ENCODE results near the gene PPL.
"Not testable (repeated sequence)": the region's sequence is repeated elsewhere in the genome, so short reads cannot be mapped to it uniquely, and the experiment has no call there.

The PPL gene

DNA sequence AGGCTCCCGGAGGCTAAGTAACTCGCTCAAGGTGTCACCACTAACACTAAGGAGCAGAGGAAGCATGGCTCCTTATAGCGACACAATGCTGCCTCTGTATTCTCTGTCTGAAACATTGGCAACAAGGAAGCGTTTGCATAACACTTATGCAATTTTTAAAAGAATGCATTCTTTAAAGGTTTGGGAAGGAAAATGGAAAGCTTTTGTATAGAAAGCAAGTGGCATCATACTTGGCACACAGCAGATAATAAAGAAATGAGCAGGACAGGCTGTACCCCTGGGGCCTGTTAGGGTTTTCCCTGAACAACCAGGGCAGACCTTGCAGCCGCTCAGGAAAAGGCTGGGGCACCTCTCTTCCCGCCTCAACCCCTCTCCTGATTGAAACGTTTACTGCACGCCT lies 36.9 kb downstream of the PPL start:
- Histone ChIP-seq H3K9me3 (ENCODE audit: low read depth, low read length) (no peaks in the 10 kb centered on the region), H3K9ac (ENCODE audit: insufficient read length) (no peak overlapping the region), H3K4me3 (no peak overlapping the region), H3K36me3 (ENCODE audit: insufficient read depth, low read length) (no peaks in the 10 kb centered on the region), H3K27ac (no peak overlapping the region)
- TF ChIP-seq POLR2AphosphoS5 (IDR thresholded peaks at IDR 0.05; ENCODE audit: borderline replicate concordance, low read depth, low read length) (no peak), FOXP2 (optimal IDR thresholded peaks at IDR 0.05; ENCODE audit: control extremely low read depth, extremely low read length, insufficient read depth) (no peak), EZH2 (IDR thresholded peaks at IDR 0.05) (no peak)
- DNase-seq (ENCODE audit: low read depth, low spot score): no peak

DNA sequence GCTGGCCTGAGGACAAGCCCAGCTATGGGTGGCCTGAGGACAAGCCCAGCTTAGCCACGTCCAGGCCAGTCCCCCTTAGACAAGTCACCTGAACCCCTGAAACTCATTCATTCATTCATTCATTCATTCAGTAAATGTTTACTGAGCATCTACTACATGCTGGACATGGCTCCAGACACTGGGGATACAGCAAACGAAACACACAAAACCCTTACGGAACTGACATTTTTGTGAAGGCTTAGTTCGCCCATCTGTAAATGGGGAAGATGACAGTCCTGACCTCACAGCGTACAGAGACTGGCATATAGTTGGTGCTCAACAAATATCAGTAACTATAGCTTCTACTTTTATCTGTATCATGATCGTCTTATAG lies 37.5 kb downstream of the PPL start:
- DNase-seq (ENCODE audit: low read depth, low spot score): no peak

DNA sequence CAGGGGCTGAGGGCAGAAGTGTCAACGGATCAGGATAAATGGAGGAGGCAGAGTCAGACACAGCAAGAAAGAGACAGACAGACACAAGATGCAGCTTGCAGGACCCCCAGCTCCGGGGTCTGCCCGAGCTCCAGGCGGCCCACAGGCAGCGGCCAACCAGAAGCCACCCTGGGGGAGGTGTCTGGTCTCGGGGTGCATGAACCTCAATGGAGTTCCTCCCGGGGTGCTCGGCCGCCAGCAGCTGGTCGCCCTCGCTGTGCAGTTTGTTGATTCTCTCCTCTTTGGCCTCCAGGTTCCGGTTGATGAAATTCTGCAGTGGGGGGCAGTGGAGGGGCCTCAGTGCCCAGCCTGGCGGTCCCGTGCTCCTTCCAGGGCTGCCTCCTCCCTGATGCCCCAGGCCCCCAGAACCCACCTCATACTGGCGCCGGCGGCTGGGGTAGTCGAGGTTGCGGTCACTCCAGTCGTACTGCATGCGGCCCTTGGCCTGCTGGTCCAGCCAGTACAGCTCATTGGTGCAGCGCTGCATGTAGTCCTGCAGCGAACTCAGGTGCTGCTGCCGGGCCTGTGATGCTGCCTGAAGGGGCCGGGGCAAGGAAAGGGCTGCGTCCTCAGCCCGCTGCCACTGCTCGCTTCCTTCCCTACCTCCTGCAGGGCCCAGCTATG lies 38.0 kb downstream of the PPL start:
- H3K27ac ChIP-seq: no peak overlapping the region
- DNase-seq (ENCODE audit: low read depth, low spot score): no peak
- no peak for TF ChIP-seq FOXP2 (optimal IDR thresholded peaks at IDR 0.05; ENCODE audit: control extremely low read depth, extremely low read length, insufficient read depth)
- TF ChIP-seq POLR2AphosphoS5 (IDR thresholded peaks at IDR 0.05; ENCODE audit: borderline replicate concordance, low read depth, low read length): no peak
- TF ChIP-seq EZH2 (IDR thresholded peaks at IDR 0.05): no peak
- no peak overlapping the region for H3K9ac ChIP-seq (ENCODE audit: insufficient read length)
- H3K4me3 ChIP-seq: no peak overlapping the region
- H3K36me3 ChIP-seq (ENCODE audit: insufficient read depth, low read length): no peaks in the 10 kb centered on the region
- no peaks in the 10 kb centered on the region for H3K9me3 ChIP-seq (ENCODE audit: low read depth, low read length)

More for the DNA sequence above, 37.5 kb downstream of the PPL start:
- Histone ChIP-seq H3K9me3 (ENCODE audit: low read depth, low read length) (no peaks in the 10 kb centered on the region), H3K9ac (ENCODE audit: insufficient read length) (no peak overlapping the region), H3K27ac (no peak overlapping the region), H3K36me3 (ENCODE audit: insufficient read depth, low read length) (no peaks in the 10 kb centered on the region), H3K4me3 (no peak overlapping the region)
- TF ChIP-seq POLR2AphosphoS5 (IDR thresholded peaks at IDR 0.05; ENCODE audit: borderline replicate concordance, low read depth, low read length) (no peak), FOXP2 (optimal IDR thresholded peaks at IDR 0.05; ENCODE audit: control extremely low read depth, extremely low read length, insufficient read depth) (no peak), EZH2 (IDR thresholded peaks at IDR 0.05) (no peak)

DNA sequence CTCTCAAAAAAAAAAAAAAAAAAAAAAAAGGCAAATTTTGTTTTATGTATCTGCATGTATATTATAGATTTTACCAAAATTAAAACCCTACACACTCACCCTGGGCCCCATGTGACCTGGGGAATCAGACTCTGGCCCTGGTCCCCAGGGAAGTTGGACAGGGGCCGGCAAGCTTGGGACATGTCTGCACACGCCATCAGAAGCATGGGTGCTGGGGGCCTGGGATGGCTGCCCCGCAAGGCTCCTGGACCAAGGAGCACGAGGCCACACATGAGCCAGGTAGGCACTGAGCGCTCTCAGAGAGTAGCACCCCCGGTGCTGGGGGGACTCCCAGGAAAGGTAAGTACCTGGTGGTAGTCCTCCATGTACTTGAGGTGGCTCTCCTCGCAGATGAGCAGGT lies 39.6 kb downstream of the PPL start:
- DNase-seq (ENCODE audit: low read depth, low spot score): no peak
- Histone ChIP-seq H3K36me3 (ENCODE audit: insufficient read depth, low read length) (no peaks in the 10 kb centered on the region), H3K9ac (ENCODE audit: insufficient read length) (no peak overlapping the region), H3K9me3 (ENCODE audit: low read depth, low read length) (no peaks in the 10 kb centered on the region), H3K4me3 (no peak overlapping the region), H3K27ac (no peak overlapping the region)
- TF ChIP-seq POLR2AphosphoS5 (IDR thresholded peaks at IDR 0.05; ENCODE audit: borderline replicate concordance, low read depth, low read length) (no peak), FOXP2 (optimal IDR thresholded peaks at IDR 0.05; ENCODE audit: control extremely low read depth, extremely low read length, insufficient read depth) (no peak), EZH2 (IDR thresholded peaks at IDR 0.05) (no peak)

DNA sequence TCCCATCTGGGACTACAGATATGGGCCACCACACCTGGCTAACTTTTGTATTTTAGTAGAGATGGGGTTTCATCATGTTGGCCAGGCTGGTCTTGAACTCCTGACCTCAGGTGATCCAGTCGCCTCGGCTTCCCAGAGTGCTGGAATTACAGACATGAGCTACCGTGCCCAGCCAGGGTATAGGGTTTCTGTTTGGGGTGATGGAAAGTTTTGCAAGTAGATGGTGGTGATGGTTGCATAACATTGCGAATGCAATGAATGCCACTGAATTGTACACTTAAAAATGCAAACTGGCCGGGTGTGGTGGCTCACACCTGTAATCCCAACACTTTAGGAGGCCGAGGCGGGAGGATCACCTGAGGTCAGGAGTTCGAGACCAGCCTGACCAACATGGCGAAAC lies 40.2 kb downstream of the PPL start:
- not testable (repeated sequence) for H3K9ac ChIP-seq (ENCODE audit: insufficient read length); H3K9me3 ChIP-seq (ENCODE audit: low read depth, low read length); H3K36me3 ChIP-seq (ENCODE audit: insufficient read depth, low read length); H3K4me3 ChIP-seq; H3K27ac ChIP-seq; DNase-seq (ENCODE audit: low read depth, low spot score)

DNA sequence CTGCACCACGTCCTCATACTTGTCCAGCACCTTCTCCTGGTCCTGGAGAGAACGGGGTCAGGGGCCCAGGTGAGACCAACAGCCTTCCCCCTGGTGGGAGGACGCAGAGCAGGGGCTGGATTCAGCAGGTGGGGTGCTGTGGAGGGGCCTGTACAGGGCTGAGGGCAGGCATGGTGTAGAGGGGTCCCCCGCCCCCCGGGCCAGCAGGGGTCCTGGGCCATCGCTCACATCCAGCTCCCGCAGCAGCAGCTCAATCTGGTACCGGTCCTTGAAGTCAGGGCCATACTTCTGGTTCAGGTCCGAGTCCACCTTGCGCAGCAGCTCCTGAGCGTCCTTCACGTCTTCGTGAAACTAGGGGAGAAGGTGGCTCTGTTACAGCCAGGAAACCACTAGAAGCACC lies 41.6 kb downstream of the PPL start:
- H3K36me3 ChIP-seq (ENCODE audit: insufficient read depth, low read length): no peaks in the 10 kb centered on the region
- no peak overlapping the region for H3K4me3 ChIP-seq
- H3K9ac ChIP-seq (ENCODE audit: insufficient read length): no peak overlapping the region

DNA sequence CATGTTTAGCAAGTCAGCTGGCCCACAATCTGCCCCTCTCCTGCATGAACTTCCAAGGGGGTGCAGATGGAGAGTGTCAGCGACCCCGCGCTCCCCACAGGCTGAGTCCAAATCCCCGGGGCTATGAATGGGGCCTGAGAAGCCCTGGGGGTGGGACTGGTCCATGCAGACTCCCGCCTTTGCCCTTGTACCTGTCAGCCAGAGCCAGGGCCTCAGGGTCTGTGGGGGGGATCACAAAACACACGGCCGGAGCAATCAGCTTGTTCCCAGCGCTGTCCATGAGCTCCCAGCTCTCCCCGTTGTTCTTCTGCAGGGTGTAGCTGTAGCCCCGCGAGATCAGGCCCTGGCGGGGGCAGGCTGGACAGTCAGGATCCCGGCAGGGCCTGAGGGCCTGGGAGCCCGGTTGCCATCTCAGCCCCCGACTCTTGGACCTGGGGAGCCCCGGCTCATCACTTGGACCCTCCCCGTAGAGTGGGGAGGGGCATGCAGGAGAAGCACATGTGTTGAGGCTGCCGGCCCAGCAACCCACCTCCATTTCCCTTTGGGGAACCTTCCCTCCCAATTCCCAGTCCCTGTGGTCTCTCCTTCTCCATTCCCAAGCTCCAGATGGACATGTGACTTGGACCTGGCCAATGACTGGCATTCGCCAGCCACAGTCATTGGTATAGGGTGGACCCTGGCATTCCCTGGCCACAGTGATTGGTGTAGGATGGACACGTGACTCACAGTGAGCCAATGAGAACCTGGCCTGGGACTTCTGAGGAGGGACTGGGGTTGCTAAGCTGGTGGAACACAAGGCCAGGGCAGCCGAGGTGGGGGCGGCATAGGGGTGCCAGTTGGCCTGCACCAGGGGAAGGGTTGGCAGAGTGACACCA lies 42.4 kb downstream of the PPL start:
- TF ChIP-seq FOXP2 (optimal IDR thresholded peaks at IDR 0.05; ENCODE audit: control extremely low read depth, extremely low read length, insufficient read depth): no peak
- TF ChIP-seq POLR2AphosphoS5 (IDR thresholded peaks at IDR 0.05; ENCODE audit: borderline replicate concordance, low read depth, low read length): no peak
- TF ChIP-seq EZH2 (IDR thresholded peaks at IDR 0.05): no peak
- Histone ChIP-seq H3K9me3 (ENCODE audit: low read depth, low read length) (no peaks in the 10 kb centered on the region), H3K27ac (no peak overlapping the region), H3K4me3 (no peak overlapping the region), H3K9ac (ENCODE audit: insufficient read length) (no peak overlapping the region), H3K36me3 (ENCODE audit: insufficient read depth, low read length) (no peaks in the 10 kb centered on the region)
- DNase-seq (ENCODE audit: low read depth, low spot score): no peak

More for the DNA sequence above, 41.6 kb downstream of the PPL start:
- H3K27ac ChIP-seq: no peak overlapping the region
- no peaks in the 10 kb centered on the region for H3K9me3 ChIP-seq (ENCODE audit: low read depth, low read length)
- DNase-seq (ENCODE audit: low read depth, low spot score): no peak
- no peak for TF ChIP-seq POLR2AphosphoS5 (IDR thresholded peaks at IDR 0.05; ENCODE audit: borderline replicate concordance, low read depth, low read length)
- no peak for TF ChIP-seq EZH2 (IDR thresholded peaks at IDR 0.05)
- TF ChIP-seq FOXP2 (optimal IDR thresholded peaks at IDR 0.05; ENCODE audit: control extremely low read depth, extremely low read length, insufficient read depth): no peak

DNA sequence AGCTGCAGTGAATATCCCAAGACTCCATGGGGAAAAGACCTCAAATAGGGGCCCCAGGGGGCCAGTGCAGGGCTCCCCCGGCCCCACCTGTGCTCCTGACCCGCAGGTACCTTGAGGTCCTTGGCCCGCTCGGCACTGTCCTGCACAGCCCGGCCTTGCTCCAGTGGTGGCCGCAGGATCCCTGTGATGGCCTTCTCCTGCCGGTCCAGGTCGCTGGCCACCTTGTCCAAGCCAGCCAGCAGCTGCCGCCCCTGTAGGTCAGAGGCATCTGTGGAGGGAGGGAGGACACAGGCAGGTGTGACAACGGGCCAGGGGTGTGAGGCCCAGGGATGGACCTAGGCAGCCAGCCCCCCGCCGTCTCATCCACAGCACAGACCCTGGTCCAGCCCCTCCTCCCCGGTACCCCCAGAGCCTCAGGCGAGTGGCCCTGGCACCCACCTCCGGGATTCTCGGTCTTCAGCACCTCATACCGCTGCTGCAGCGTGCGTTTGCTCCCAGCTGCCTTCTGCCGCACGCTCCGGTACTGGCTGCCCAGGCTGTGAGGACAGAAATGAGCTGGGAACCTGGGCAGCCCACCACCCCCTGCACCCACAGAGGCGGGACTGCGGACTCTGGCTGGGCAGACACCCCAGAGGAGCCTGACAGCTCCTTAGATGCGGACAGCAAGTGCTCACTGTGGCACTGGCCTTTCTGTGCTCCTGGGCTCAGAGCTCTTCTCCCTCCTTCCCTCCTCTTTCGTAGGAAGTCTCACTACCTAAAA lies 43.7 kb downstream of the PPL start:
- H3K27ac ChIP-seq: no peak overlapping the region
- TF ChIP-seq FOXP2 (optimal IDR thresholded peaks at IDR 0.05; ENCODE audit: control extremely low read depth, extremely low read length, insufficient read depth): no peak
- TF ChIP-seq POLR2AphosphoS5 (IDR thresholded peaks at IDR 0.05; ENCODE audit: borderline replicate concordance, low read depth, low read length): no peak
- TF ChIP-seq EZH2 (IDR thresholded peaks at IDR 0.05): no peak
- H3K36me3 ChIP-seq (ENCODE audit: insufficient read depth, low read length): no peaks in the 10 kb centered on the region

More for the DNA sequence above, 43.7 kb downstream of the PPL start:
- DNase-seq (ENCODE audit: low read depth, low spot score): no peak
- Histone ChIP-seq H3K4me3 (no peak overlapping the region), H3K9me3 (ENCODE audit: low read depth, low read length) (no peaks in the 10 kb centered on the region), H3K9ac (ENCODE audit: insufficient read length) (no peak overlapping the region)

Data from SK-N-MC (cell line).